Fibroblast of lung (primary cell): ENCODE data around the gene TRANK1.

Source experiments
- CTCF ChIP-seq, 2 donors: IDR thresholded peaks in 1 of 2; conservative IDR thresholded peaks in 1 of 2; 1 replicate in 1 of 2; 2 replicates in 1 of 2; pipeline ENCODE4 v1.5.1; 2011 to 2012; ENCODE audit warnings: low read length in 2 of 2, control low read depth in 1 of 2, inconsistent platforms in 1 of 2, low read depth in 1 of 2, mild to moderate bottlenecking in 1 of 2
- EZH2 ChIP-seq: IDR thresholded peaks from 2 replicates; pipeline ENCODE4 v1.5.1; 2012; ENCODE audit warnings: low read length, control low read depth, mild to moderate bottlenecking; ENCODE audit errors: missing control alignments

- TF ChIP-seq CTCF (conservative IDR thresholded peaks at IDR 0.05 in 1 of 2, IDR thresholded peaks at IDR 0.05 in 1 of 2; ENCODE audit: low read depth in 1 of 2, low read length in 2 of 2), result no peak
- no peak for TF ChIP-seq EZH2
Measured at GRCh38 chr3:36784138-36784635, 160.7 kb downstream of the TRANK1 start.
